H1 (cell line): ENCODE measurements around the gene TAF4. TPM values are rescaled to one million over a fixed set of nuclear protein-coding genes. Genes with fewer than 3 reads are reported as not detected.

Experiments used
- CTCF ChIA-PET: fragments of 300-600 bp; sonication (Branson Sonifier 250); formaldehyde crosslinking; loops from one replicate; lab custom pipeline; 2021; ENCODE audit not compliant: partially characterized antibody; lab: Charles Lee
- POLR2A ChIA-PET: fragments of 300-600 bp; sonication (Branson Sonifier 250); formaldehyde crosslinking; loops from one replicate; lab custom pipeline; 2021; ENCODE audit warnings: inconsistent platforms; ENCODE audit not compliant: partially characterized antibody; lab: Charles Lee
- DNase-seq, 2 experiments: peaks; one replicate each; pipeline versions ENCODE4 v3.0.0 to v3.0.0-alpha.2; 2010 to 2022; ENCODE audit warnings: low spot score in 2 of 2, low read depth in 1 of 2, mixed read lengths in 1 of 2
- FAIRE-seq: peaks from 2 replicates; lab custom pipeline; 2011; peaks lifted over from hg19 to GRCh38; lab: Jason Lieb, UNC
- H2AFZ ChIP-seq: 2 replicates; pipeline ENCODE4 v1.8.1; 2012; ENCODE audit warnings: low read length, inconsistent platforms
- H2AK5ac ChIP-seq: 2 replicates; pipeline ENCODE4 v1.6.1; 2013; ENCODE audit warnings: low read depth, low read length
- H2BK120ac ChIP-seq: replicated peaks from 2 replicates; pipeline ENCODE3; 2013; ENCODE audit warnings: low read depth, low read length, inconsistent platforms
- H2BK12ac ChIP-seq: 2 replicates; pipeline ENCODE4 v1.6.1; 2013; ENCODE audit warnings: low read depth, low read length
- H2BK15ac ChIP-seq: 2 replicates; pipeline ENCODE4 v1.6.1; 2013; ENCODE audit warnings: low read length
- H2BK20ac ChIP-seq: 2 replicates; pipeline ENCODE4 v1.6.1; 2013; ENCODE audit warnings: low read length
- H2BK5ac ChIP-seq: 2 replicates; pipeline ENCODE4 v1.6.1; 2013; ENCODE audit warnings: low read depth, low read length
- H3K14ac ChIP-seq: 2 replicates; pipeline ENCODE4 v1.6.1; 2013; ENCODE audit warnings: inconsistent platforms; ENCODE audit not compliant: insufficient read length
- H3K18ac ChIP-seq: 2 replicates; pipeline ENCODE4 v1.6.1; 2013; ENCODE audit warnings: low read length; ENCODE audit errors: extremely low read depth
- H3K23ac ChIP-seq: 2 replicates; pipeline ENCODE4 v1.6.1; 2013; ENCODE audit warnings: inconsistent platforms; ENCODE audit not compliant: insufficient read length
- H3K23me2 ChIP-seq: 2 replicates; pipeline ENCODE4 v1.6.1; 2013; ENCODE audit warnings: low read depth, low read length
- H3K27ac ChIP-seq: 2 replicates; pipeline ENCODE4 v1.6.1; 2011; ENCODE audit warnings: low read depth, low read length, inconsistent platforms
- H3K27me3 ChIP-seq, 4 experiments: replicated peaks in 1 of 4; 1 replicate in 1 of 4; 2 replicates in 3 of 4; pipeline versions ENCODE4 v1.6.1 to v1.8.1; 2011 to 2013; ENCODE audit warnings: low read length in 3 of 4, mild to moderate bottlenecking in 3 of 4, inconsistent platforms in 2 of 4, mixed read lengths in 2 of 4, moderate library complexity in 1 of 4; ENCODE audit not compliant: control insufficient read depth in 3 of 4, insufficient read depth in 3 of 4; ENCODE audit errors: extremely low read depth in 1 of 4
- H3K36me3 ChIP-seq, 4 experiments: 2 replicates each; pipeline versions ENCODE4 v1.6.1 to v1.8.1; 2011 to 2013; ENCODE audit warnings: mild to moderate bottlenecking in 4 of 4, low read length in 3 of 4, moderate library complexity in 2 of 4, control low read depth in 1 of 4, inconsistent platforms in 1 of 4; ENCODE audit not compliant: insufficient read depth in 4 of 4, control insufficient read depth in 2 of 4
- H3K4ac ChIP-seq: replicated peaks from 2 replicates; pipeline ENCODE3; 2013; ENCODE audit warnings: low read length, low read depth, mixed read lengths, inconsistent platforms; ENCODE audit not compliant: insufficient read length
- H3K4me1 ChIP-seq, 4 experiments: replicated peaks in 1 of 4; 1 replicate in 1 of 4; 2 replicates in 3 of 4; pipeline versions ENCODE4 v1.6.1 to v1.8.1; 2011 to 2013; ENCODE audit warnings: low read length in 3 of 4, inconsistent platforms in 2 of 4, mixed read lengths in 1 of 4; ENCODE audit not compliant: insufficient read depth in 4 of 4, control insufficient read depth in 3 of 4
- H3K4me2 ChIP-seq, 2 experiments: 2 replicates each; pipeline versions ENCODE4 v1.6.1 to v1.8.1; 2011 to 2013; ENCODE audit warnings: low read depth in 2 of 2, low read length in 2 of 2, control low read depth in 1 of 2, inconsistent platforms in 1 of 2, mild to moderate bottlenecking in 1 of 2; ENCODE audit not compliant: insufficient read depth in 1 of 2
- H3K4me3 ChIP-seq, 4 experiments: fragments of 200-600, 300-600 bp in 1 of 4; sonication (generic), shearing (Covaris generic), sonication (Bioruptor Twin) in 1 of 4; 2 replicates each; pipeline versions ENCODE4 v1.5.1 to v1.8.1; 2011 to 2016; ENCODE audit warnings: low read length in 4 of 4, low read depth in 3 of 4, control low read depth in 2 of 4, inconsistent platforms in 2 of 4, mild to moderate bottlenecking in 2 of 4, mixed read lengths in 1 of 4, moderate library complexity in 1 of 4; ENCODE audit not compliant: insufficient read depth in 2 of 4; ENCODE audit errors: extremely low read depth in 1 of 4
- H3K56ac ChIP-seq: replicated peaks from 2 replicates; pipeline ENCODE3; 2013; ENCODE audit warnings: low read depth, mild to moderate bottlenecking, mixed read lengths, low read length, inconsistent platforms; ENCODE audit not compliant: insufficient read length
- H3K79me1 ChIP-seq: 2 replicates; pipeline ENCODE4 v1.6.1; 2013; ENCODE audit warnings: low read depth, low read length, control low read depth
- H3K79me2 ChIP-seq, 2 experiments: 2 replicates each; pipeline versions ENCODE4 v1.6.1 to v1.8.1; 2012 to 2013; ENCODE audit warnings: low read length in 2 of 2, mild to moderate bottlenecking in 2 of 2, inconsistent platforms in 1 of 2; ENCODE audit not compliant: insufficient read depth in 2 of 2, control insufficient read depth in 1 of 2
- H3K9ac ChIP-seq, 4 experiments: replicated peaks in 1 of 4; 1 replicate in 1 of 4; 2 replicates in 3 of 4; pipeline versions ENCODE4 v1.6.1 to v1.8.1; 2011 to 2013; ENCODE audit warnings: low read depth in 3 of 4, low read length in 3 of 4, control low read depth in 2 of 4, mild to moderate bottlenecking in 2 of 4, moderate library complexity in 2 of 4, inconsistent platforms in 1 of 4; ENCODE audit errors: extremely low read depth in 1 of 4
- H3K9me3 ChIP-seq, 2 experiments: 2 replicates each; pipeline versions ENCODE4 v1.6.1 to v1.8.1; 2012 to 2013; ENCODE audit warnings: mild to moderate bottlenecking in 2 of 2, moderate library complexity in 2 of 2, control low read depth in 1 of 2, inconsistent platforms in 1 of 2, low read depth in 1 of 2, low read length in 1 of 2, mixed read lengths in 1 of 2; ENCODE audit not compliant: insufficient read depth in 2 of 2
- H4K20me1 ChIP-seq, 2 experiments: replicated peaks in 1 of 2; 2 replicates each; pipeline versions ENCODE3 to v1.8.1; 2011 to 2013; ENCODE audit warnings: inconsistent platforms in 2 of 2, low read length in 2 of 2, mild to moderate bottlenecking in 1 of 2; ENCODE audit not compliant: insufficient read depth in 2 of 2, control insufficient read depth in 1 of 2
- H4K5ac ChIP-seq: 2 replicates; pipeline ENCODE4 v1.6.1; 2013; ENCODE audit warnings: low read length, low read depth, mixed read lengths, inconsistent platforms; ENCODE audit not compliant: insufficient read length
- H4K8ac ChIP-seq: 2 replicates; pipeline ENCODE4 v1.8.0; 2013; ENCODE audit warnings: mild to moderate bottlenecking, moderate library complexity, low read length, inconsistent platforms; ENCODE audit not compliant: insufficient read depth; ENCODE audit errors: extremely low read depth
- H4K91ac ChIP-seq: replicated peaks from 2 replicates; pipeline ENCODE3; 2013; ENCODE audit warnings: low read length, mixed read lengths, inconsistent platforms; ENCODE audit not compliant: insufficient read length
- BCL11A ChIP-seq, 2 experiments: IDR thresholded peaks; one replicate each; pipeline ENCODE4 v1.6.1; 2011; ENCODE audit warnings: low read depth in 2 of 2, low read length in 2 of 2, mild to moderate bottlenecking in 2 of 2
- CEBPB ChIP-seq: IDR thresholded peaks from 2 replicates; pipeline ENCODE4 v1.6.1; 2012; ENCODE audit warnings: low read depth, low read length
- CHD1 ChIP-seq: IDR thresholded peaks from 2 replicates; pipeline ENCODE4 v1.6.1; 2012; ENCODE audit warnings: low read depth, low read length, improper control_type of control experiment
- CHD2 ChIP-seq: IDR thresholded peaks from 2 replicates; pipeline ENCODE4 v1.6.1; 2012; ENCODE audit warnings: low read length, improper control_type of control experiment
- EGR1 ChIP-seq: IDR thresholded peaks from 2 replicates; pipeline ENCODE4 v1.6.1; 2011; ENCODE audit warnings: low read depth, low read length, borderline replicate concordance
- GABPA ChIP-seq: IDR thresholded peaks from 2 replicates; pipeline ENCODE4 v1.6.1; 2011; ENCODE audit warnings: mild to moderate bottlenecking, low read length, moderate library complexity, borderline replicate concordance; ENCODE audit not compliant: insufficient read depth
- NANOG ChIP-seq: IDR thresholded peaks from 2 replicates; pipeline ENCODE4 v1.6.1; 2011; ENCODE audit warnings: low read length, low read depth, mild to moderate bottlenecking, inconsistent platforms; ENCODE audit not compliant: insufficient read depth, poor library complexity, severe bottlenecking
- POLR2A ChIP-seq, 2 experiments: IDR thresholded peaks; 1 replicate in 1 of 2; 2 replicates in 1 of 2; pipeline ENCODE4 v1.6.1; 2011; ENCODE audit warnings: low read depth in 2 of 2, low read length in 2 of 2, mild to moderate bottlenecking in 2 of 2; ENCODE audit errors: control extremely low read depth in 1 of 2
- SIX5 ChIP-seq: IDR thresholded peaks from 2 replicates; pipeline ENCODE4 v1.6.1; 2011; ENCODE audit warnings: mild to moderate bottlenecking, low read depth, low read length
- SP2 ChIP-seq: IDR thresholded peaks from 2 replicates; pipeline ENCODE4 v1.6.1; 2012; ENCODE audit warnings: mild to moderate bottlenecking, low read length, inconsistent platforms
- SP4 ChIP-seq: IDR thresholded peaks from 2 replicates; pipeline ENCODE4 v1.6.1; 2012; ENCODE audit warnings: low read length, inconsistent platforms
- WGBS, 2 experiments: shearing (Covaris generic) in 1 of 2; methylation state at CpG; one replicate each; pipeline versions ENCODE4 v1.1.6 to v1.1.7; 2013 to 2015; ENCODE audit warnings: low lambda C conversion rate in 2 of 2, mixed read lengths in 2 of 2, inconsistent platforms in 1 of 2, low coverage in 1 of 2, missing lambda C conversion rate in 1 of 2; ENCODE audit not compliant: insufficient replicate concordance in 2 of 2, insufficient coverage in 1 of 2, insufficient read length in 1 of 2; ENCODE audit errors: extremely low coverage in 1 of 2, missing lambda C conversion rate in 1 of 2; 5-methylcytosine and 5-hydroxymethylcytosine counted together
- polyA plus RNA-seq, 7 experiments: library from polyadenylated mRNA; depleted of rRNA in 3 of 7; stranded (reverse) in 5 of 7; unstranded in 2 of 7; fragments of >200 nt in 5 of 7; fragments of 200-250 nt in 2 of 7; gene quantifications; 1 replicate in 5 of 7; 2 replicates in 1 of 7; 4 replicates in 1 of 7; pipeline versions ENCODE4 v1.2.1 to v1.2.3, GENCODE V29; 2011 to 2013; ENCODE audit warnings: missing spikeins in 2 of 7, mixed read lengths in 2 of 7
- total RNA-seq: library from RNA; stranded (reverse); fragmentation: NEBNext Ultra II Directional; extraction: Animal tissue kit (Norgen Biotek cat#: 25700); gene quantifications from 2 replicates; pipeline ENCODE4 v1.2.1, GENCODE V29; 2021
- TF ChIP-seq, protein P1 (sequence below): IDR thresholded peaks from 2 replicates; pipeline ENCODE4 v1.6.1; 2012; ENCODE audit warnings: low read length, inconsistent platforms

TAF4 gene
- total and polyA plus RNA-seq, 2 of the 8 experiments (the other 6 are each of a cell fraction or from before 2014, with no cell fraction given) = 16.0 to 30.1 TPM

DNA sequence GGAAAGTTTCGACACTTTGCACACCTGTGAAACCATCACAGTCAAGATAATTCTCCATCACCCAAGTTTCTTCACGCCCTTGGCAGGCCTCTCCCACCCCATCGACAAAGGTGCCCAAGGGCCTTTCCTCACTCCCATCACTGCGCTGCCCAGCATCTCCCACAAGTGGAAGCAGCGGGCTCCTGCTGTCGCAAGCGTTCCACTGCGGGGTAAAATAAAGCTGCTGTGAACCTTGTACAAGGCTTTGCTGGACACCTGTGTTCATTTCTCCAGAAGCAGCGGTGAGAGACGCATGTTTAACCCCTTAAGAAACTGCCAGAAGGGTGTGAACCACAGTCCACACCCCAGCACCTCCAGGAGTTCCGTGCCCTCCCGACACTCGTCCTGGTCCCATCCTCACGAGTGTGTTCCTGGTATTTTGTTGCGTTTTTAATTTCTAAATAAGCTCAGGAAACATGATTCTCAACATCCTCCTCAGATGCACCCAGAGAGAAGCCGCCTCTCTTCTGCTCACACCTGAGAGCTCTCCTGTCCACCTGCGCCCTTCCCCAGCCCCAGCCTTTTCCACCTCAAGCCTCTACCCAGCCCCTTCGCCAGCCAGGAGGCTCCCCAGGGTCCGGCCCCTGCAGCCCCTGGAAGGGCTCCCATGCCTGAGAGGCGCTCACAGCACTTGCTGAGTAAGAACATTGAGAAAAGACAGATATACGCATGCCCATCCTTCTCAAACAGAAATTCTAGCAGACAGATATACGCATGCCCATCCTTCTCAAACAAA lies 97.5 kb downstream of the TAF4 start:
- POLR2A ChIA-PET = interaction anchor here (0.6 to 1.0 kb wide), 2 partner anchors 60 to 157 kb away, joined by 3 read pairs; no protein-coding TSS in a partner anchor
- H4K20me1 ChIP-seq = no peaks in the 10 kb centered on the region
- no peaks in the 10 kb centered on the region for H3K9me3 ChIP-seq
- no peak overlapping the region for H3K27ac ChIP-seq
- no peak overlapping the region for H4K5ac ChIP-seq
- H3K23me2 ChIP-seq = no peaks in the 10 kb centered on the region; the same call in 1 of the 2 replicates
- H3K23ac ChIP-seq = no peak overlapping the region
- peaks cover 0 to 10% (median 3%) of the 10 kb centered on the region in 4 experiments; a peak in 4 of 7 replicates for H3K4me1 ChIP-seq
- H3K14ac ChIP-seq = no peak overlapping the region
- no peak overlapping the region for H3K4me3 ChIP-seq
- H3K18ac ChIP-seq = no peak overlapping the region
- no peak overlapping the region for H3K4me2 ChIP-seq
- H3K79me2 ChIP-seq = no peaks in the 10 kb centered on the region
- TF ChIP-seq, protein P1, sequence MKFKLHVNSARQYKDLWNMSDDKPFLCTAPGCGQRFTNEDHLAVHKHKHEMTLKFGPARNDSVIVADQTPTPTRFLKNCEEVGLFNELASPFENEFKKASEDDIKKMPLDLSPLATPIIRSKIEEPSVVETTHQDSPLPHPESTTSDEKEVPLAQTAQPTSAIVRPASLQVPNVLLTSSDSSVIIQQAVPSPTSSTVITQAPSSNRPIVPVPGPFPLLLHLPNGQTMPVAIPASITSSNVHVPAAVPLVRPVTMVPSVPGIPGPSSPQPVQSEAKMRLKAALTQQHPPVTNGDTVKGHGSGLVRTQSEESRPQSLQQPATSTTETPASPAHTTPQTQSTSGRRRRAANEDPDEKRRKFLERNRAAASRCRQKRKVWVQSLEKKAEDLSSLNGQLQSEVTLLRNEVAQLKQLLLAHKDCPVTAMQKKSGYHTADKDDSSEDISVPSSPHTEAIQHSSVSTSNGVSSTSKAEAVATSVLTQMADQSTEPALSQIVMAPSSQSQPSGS = no peak
- TF ChIP-seq GABPA (no peak), BCL11A (IDR thresholded peaks at IDR 0.05; ENCODE audit: low read depth in 2 of 2, low read length in 2 of 2) (no peak), CHD1 (no peak), POLR2A (IDR thresholded peaks at IDR 0.05; ENCODE audit: control extremely low read depth in 1 of 2, low read depth in 2 of 2, low read length in 2 of 2) (no peak), NANOG (no peak), CEBPB (no peak), CHD2 (no peak), SP2 (no peak), SIX5 (no peak), SP4 (no peak), EGR1 (no peak)
- no peak overlapping the region for H3K9ac ChIP-seq
- H2BK15ac ChIP-seq = no peak overlapping the region
- H2BK20ac ChIP-seq = no peak overlapping the region
- no peak overlapping the region for H2BK120ac ChIP-seq
- H3K79me1 ChIP-seq = no peaks in the 10 kb centered on the region
- no peak overlapping the region for H2BK12ac ChIP-seq
- H3K27me3 ChIP-seq = no peaks in the 10 kb centered on the region; a peak in 2 of 7 replicates
- no peak overlapping the region for H2AFZ ChIP-seq
- no peak overlapping the region; the same call in 1 of the 2 replicates for H4K8ac ChIP-seq
- H3K4ac ChIP-seq = no peak overlapping the region
- H2AK5ac ChIP-seq = no peak overlapping the region
- H4K91ac ChIP-seq = no peak overlapping the region
- WGBS, 2 experiments = 86% methylated on average over 22 of the region's 22 CpGs; no CpG with 5 or more reads in 1 of the 2 experiments
- no peak for FAIRE-seq
- CTCF ChIA-PET = interaction anchor here (0.7 to 1.1 kb wide), 3 partner anchors 30 to 46 kb away, joined by 3 read pairs; no protein-coding TSS in a partner anchor
- peaks cover 0 to 7% (median 0%) of the 10 kb centered on the region in 4 experiments; a peak in 2 of 8 replicates for H3K36me3 ChIP-seq
- no peak overlapping the region for H3K56ac ChIP-seq
- DNase-seq = peak in 1 of 2 experiments; percentile 45
- H2BK5ac ChIP-seq = no peak overlapping the region
